Measurements from ENCODE around the gene NIT1. TPM values are rescaled to one million over a fixed set of nuclear protein-coding genes. Genes with fewer than 3 reads are reported as not detected.
"Not testable (repeated sequence)": the region's sequence is repeated elsewhere in the genome, so short reads cannot be mapped to it uniquely, and the experiment has no call there.

The NIT1 gene
- polyA plus RNA-seq, 4 donors: 47.8 to 55.3 (median 52.1) TPM

DNA sequence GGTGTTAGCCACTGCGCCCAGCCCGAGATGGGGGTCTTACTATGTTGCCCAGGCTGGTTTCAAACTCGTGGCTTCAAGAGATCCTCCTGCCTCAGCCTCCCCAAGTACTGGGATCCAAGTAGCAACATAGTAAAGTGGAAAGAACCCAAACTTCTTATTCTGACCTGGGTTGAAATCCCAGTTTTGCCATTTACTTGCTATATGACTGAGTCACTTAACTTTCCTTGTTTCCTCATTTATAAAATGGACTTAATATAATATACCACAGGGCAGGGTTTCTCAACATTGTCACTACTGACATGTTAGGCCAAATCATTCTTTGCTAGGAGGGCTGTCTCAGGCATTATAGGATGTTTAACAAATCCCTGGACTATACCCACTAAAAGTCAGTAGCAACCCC is 6.8 kb upstream of the NIT1 start:
- DNase-seq (ENCODE audit: low read depth in 4 of 4, low spot score in 3 of 4): no peak

DNA sequence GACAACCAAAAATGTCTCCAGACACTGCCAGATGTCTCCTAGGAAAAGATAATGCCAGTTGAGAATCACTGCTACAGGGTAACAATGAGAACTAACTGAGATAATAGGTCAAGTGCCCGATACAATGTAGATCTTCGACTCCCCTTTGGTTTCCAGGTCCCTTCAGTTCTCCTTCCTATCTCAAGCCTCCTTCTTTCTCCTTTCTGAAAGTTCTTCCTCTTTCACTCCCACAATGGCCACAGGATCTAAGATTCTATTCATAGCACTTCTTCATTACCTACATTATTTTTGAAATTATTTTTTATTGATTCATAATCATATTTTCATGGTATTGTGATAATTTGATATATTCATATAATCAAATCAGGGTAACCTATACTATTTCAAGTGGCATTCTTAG is 6.4 kb upstream of the NIT1 start:
- DNase-seq (ENCODE audit: low read depth in 4 of 4, low spot score in 3 of 4): no peak

DNA sequence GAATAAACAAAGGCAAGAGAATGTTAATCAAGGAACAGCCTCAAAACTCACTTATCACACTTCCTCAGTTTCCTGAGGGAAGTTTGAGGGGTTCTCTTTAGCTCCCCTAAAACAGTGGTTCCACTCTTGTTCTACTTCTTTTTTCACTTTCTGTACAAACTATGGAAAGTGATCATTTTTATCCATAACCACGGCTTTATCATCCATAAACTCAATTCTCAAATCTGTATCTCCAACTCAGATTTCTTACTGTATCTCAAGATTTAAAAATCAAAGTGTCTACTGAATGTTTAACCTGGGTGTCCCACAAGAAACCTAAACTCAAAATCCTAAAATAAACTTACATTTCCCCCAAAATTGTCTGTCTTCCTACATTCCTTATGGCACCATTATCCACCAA is 4.0 kb upstream of the NIT1 start:
- no peak for DNase-seq (ENCODE audit: low read depth in 4 of 4, low spot score in 3 of 4)

DNA sequence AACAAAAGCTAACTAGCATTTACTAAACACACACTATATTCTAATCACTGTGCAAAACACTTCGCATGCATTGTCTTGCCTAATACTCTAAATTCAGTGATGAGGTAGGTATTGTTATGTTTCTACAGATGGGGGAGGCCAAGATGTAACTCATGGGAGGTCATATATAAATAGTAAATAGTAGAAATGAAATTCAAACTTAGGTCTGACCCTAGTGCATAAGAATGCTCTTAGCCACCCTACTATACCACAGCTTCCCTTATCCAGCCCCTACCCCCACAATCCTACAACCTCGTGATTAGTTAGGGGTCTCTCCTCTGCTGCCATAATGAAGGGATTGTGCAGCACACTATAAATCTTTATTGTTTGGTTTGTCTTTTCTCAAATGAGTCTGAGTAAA is 3.3 kb upstream of the NIT1 start:
- no peak for DNase-seq (ENCODE audit: low read depth in 4 of 4, low spot score in 3 of 4)

DNA sequence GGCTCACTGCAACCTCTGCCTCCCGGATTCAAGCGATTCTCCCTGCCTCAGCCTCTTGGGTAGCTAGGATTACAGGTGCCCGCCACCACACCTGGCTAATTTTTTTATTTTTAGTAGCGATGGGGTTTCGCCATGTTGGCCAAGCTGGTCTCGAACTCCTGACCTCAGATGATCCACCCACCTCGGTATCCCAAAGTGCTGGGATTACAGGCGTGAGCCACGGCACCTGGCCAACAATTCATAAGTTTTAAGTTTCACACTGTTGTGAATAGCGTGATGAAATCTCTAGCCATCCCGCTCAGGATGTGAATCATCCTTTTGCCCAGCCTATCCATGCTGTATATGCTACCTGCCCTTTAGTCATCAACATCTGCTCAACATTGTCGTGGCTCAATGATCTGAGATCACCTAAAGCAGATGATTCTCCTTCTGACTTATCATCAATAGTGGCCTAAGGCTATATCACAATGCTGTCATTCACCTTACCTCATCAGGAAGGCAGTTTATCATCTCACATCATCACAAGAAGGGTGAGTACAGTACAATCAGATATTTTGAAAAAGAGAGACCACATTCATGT is 2.7 kb upstream of the NIT1 start:
- DNase-seq (ENCODE audit: low read depth in 4 of 4, low spot score in 3 of 4): no peak

DNA sequence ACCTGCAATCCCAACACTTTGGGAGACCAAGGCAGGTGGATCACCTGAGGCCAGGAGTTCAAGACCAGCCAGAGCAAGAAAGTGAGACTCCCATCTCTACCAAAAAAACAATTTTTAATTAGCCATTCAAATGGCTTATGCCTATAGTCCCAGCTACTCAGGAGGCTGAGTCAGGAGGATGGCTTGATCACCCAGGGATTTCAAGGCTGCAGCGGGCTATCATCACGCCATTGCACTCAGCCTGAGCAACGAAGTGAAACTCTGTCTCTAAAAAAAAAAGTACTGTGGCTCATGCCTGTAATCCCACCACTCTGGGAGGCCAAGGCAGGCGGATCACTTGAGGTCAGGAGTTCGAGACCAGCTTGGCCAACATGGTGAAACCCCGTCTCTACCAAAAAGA is 1.9 kb upstream of the NIT1 start:
- DNase-seq (ENCODE audit: low read depth in 4 of 4, low spot score in 3 of 4): not testable (repeated sequence)

DNA sequence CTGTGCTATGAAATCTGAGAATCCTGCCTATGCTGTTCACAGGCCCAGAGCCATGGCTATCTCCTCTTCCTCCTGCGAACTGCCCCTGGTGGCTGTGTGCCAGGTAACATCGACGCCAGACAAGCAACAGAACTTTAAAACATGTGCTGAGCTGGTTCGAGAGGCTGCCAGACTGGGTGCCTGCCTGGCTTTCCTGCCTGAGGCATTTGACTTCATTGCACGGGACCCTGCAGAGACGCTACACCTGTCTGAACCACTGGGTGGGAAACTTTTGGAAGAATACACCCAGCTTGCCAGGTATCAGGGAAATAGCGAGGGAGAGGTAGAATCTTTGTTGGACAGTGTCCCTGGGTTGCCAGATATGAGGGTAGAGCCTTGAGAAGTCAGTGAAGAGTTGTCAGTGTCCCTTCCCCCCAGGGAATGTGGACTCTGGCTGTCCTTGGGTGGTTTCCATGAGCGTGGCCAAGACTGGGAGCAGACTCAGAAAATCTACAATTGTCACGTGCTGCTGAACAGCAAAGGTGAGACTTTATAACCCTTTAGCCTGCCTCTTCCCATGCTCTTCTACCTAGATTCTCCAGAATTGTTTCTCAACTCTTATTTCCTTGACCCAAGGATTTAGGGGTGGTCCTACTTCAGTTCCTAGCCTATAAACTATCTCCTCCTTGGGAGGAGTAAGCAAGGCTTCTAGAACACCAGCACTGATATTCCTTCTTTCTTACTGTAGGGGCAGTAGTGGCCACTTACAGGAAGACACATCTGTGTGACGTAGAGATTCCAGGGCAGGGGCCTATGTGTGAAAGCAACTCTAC is 1.4 kb downstream of the NIT1 start:
- no peak for DNase-seq (ENCODE audit: low read depth in 4 of 4, low spot score in 3 of 4)

DNA sequence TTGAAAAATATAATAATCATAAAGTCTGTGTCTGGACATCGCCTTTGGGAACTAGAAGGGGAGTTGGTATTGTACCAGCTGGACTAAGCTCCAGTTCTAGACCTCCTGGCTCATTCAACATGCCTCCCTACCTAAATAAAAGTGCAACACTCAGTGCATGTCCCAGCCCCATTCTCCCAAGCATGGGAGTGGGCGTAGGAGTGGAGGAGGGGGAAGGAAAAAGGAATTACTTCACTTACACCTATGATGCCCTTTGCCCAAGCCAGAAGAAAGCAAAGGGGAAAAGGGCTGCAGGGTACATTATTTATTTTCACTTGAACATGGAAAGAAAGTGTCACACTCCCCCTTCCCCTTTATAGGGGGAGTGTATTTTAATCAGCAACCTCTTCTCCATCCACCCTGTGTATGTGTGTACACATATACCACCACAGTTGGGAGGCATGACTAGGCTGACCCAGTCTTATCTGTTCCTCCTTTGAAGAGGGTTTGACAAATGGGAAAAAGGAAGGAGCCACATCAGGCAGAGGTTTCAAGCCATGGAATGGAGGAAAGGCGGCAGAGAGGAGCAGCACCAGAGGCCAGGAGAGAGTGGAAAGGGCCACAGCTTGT is 3.2 kb downstream of the NIT1 start:
- no peak for DNase-seq (ENCODE audit: low read depth in 4 of 4, low spot score in 3 of 4)

DNA sequence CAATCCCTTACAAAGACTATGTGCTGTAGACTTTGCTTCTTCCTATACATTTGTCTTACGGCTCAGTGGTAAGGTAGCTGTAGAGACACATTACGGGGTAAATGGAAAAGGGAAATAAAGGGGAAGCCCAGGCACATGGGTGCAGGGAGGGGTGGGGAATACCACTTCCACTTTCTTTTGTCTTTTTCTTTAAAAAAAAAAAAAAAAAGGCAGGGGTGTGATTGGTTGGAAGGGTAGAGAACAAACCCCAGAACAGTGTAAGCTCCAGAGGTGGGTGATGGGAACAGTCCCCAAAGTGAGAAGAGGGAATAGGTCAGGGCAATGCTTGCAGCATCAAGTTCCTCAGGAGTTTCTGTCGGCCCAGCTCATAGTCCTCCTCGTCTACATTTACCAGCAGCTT is 3.9 kb downstream of the NIT1 start:
- DNase-seq (ENCODE audit: low read depth in 4 of 4, low spot score in 3 of 4): no peak

DNA sequence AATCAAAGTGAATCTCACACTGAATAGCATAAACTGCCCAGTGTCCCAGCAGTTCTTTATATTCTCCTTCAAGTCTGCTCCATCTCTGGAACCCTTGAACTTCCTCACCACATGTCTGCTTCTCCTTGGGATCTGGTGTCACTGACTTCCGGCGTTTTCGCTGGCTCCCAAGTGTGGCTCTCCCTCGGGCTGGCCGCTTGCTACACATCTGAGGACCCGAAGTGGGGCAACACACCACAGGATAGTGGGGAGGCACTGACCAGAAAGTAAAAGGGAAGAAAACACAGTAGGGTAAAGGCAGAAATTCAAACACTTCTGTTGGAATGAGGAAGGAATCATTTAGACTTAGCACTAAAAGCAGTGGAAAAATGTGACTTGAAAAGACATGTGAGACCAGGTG is 5.1 kb downstream of the NIT1 start:
- DNase-seq (ENCODE audit: low read depth in 4 of 4, low spot score in 3 of 4): no peak

DNA sequence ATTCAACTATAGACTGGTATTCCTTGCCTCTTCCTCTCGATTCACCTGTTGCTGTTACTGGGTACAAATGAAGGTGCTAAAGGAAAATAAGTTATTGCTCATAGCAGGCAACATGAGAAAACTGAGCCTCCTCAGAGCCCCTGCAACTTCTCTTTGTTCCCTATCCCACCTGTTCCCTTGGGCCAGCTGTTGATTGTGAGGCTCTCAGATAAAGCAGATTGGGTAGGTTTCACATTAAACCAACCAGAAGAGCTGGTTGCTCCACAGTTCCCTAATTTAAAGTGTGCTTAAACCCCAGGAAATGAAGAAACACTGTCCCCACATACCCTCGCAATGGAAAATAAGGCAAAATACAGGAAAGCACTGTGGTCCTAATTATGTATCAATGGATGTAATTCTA is 9.7 kb downstream of the NIT1 start:
- no peak for DNase-seq (ENCODE audit: low read depth in 4 of 4, low spot score in 3 of 4)

DNA sequence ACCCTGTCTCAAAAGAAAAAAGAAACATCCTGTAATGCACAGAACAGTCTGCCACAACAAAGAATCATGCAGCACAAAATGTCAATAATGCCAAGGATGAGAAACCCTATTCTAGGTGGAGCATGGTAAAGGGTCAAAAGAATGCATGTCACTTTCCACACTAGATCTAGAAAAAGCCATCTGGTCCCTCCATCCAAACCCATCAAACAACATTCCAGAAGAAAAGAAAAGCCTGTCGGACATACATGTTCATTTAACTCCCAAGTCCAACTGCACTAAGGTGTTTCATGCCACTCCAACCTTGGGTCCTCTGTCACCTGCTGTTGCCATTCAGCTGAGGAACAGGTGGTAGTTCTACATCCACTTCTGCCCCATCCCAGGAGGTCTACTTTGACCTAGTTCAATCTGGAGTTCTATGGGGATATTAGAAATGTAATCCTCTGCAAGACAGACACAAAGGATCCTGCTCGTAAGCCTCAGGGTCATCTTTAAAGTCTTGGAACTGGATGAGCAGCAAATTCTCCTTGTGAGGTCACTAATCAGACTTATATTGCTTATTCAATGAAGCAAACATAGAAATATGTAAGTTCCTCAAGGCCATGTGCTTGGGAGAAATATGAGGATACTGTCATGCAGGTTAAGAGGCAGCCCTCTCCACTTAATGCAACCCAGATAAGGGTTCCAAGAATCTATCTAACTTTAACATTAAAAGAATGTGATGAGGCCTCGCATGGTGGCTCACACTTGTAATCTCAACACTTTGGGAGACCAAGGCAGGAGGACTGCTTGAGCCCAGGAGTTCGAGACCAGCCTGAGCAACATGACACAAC is 10.9 kb downstream of the NIT1 start:
- DNase-seq (ENCODE audit: low read depth in 4 of 4, low spot score in 3 of 4): no peak

DNA sequence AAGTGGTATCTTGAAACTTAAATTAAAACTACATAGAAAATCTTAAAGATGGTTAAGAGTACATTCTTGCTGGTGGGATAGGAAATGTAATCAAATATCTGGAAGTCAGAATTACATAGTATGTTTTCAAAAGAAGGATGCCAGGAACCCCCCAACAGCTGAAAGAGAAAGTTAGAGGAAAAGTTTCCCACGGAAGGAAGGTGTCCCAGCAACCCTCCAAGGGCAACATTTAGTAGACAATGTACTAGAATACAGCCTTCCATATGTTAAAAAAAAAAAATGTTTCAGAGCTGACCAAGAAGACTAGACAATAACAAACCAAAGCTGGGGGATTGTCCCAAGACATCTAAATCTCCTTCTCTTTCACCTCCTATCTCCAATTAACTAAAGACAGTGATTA is 12.4 kb downstream of the NIT1 start:
- DNase-seq (ENCODE audit: low read depth in 4 of 4, low spot score in 3 of 4): no peak

DNA sequence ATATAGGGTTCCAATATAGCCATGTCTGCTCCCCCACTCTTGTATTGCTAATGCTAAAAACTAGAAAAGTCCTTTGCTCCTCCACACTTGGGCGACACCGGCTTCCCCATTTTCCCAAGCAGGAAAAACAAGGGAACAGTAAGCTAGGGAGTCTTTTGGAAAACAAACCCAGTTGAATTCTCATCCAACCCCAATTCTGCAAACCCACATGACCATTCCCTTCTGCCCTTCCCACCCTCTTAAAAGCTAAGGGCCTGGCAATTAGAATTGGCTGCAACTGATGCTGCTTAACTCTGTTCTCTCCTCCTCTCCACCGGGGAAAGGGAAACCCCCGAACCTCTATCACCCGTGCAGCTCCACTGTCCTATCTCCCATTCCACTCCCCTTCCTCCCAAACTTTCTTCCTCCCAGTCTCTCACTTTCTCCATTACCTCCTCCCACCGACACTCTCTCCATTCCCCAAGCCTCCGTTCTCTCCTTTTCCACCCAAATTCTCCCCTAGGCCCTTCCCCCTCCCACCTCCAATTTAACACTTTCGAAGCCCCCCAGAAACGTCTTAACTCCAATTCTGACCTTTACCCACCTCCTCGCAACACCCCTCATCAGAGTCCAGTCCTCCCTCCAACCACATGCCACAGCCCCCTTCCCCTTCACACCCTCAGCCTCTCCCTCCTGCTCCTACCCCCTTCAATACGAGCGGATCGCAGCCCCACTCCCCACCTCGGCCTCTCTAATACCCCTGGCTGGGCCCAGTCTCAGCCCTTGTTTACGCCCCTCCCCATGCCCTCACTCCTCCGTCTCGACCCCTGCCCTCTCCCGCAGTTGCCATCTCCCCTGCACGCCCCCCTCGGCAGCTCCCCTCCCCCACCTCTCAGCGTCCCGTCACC is 13.9 kb downstream of the NIT1 start:
- DNase-seq (ENCODE audit: low read depth in 4 of 4, low spot score in 3 of 4): no peak

DNA sequence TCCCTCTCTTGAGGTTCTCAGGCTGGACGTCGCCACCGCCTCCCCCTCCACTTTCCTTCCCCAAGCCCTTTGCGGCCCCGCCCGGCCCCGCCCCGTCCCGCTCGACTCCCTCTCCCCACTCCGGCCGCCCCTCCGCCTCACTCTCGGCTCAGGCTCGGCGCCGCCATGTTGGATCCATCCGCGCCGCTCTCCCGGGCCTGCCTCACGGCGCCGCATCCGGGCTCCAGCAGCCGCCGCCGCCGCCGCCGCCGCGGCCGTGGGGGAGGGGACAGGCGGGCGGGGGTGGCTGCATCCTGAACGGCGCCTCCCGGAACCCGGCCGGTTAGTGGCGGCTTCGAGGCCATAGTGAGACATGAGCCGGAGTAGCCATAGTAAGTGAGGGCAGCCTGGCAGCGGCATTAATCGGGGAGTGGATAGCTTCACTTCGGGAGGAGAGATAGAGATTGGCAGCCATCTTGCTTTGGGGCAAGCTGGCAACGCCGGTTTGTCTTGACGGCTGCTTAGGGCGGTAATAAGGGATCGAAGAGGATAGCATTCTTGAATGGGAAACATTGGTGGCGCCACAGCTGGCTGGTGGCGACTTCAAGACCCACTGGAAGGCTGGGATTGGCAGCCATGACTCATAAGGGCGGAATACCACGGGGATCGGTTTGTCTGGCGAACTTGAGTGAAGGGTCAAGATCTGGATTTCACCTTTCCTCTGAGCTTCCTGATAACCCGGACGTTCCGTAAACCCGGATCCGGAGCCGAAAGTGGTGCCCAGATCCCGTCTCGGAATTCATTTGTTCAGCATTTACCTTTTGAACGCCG is 14.7 kb downstream of the NIT1 start, which contains the start of gene DEDD:
Gene DEDD (minus strand): TSS at position 258 of the 810 bp plus-strand sequence. CDS start 8,205 bp downstream, outside the sequence.
- DNase-seq (ENCODE audit: low read depth in 4 of 4, low spot score in 3 of 4): peak; percentile 83 to 91 (median 86)

DNA sequence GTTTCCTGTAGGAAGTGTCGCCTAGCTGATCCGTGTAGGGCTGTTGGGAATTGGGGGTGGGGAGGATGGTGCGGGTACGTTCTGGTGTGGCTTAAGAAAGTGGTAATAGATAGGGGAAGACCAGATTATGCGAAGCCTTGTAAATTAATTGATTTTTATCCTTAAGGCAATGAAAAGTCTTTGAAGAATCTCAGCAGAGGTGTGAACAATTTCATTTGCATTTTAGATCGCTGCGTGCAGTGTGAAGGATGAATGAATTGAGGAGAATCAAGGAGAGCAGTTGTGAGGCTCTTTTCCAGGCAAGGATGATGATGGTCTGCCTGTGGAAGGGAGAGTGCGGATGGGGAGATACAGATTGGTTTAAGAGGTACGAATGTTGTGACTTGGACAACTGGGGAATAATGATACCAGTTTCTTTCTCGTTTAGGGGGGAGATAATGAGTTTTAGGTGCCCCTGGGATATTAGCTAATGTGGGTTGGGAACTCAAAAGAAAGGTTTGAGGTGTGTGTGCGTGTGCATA is 15.4 kb downstream of the NIT1 start:
- DNase-seq (ENCODE audit: low read depth in 4 of 4, low spot score in 3 of 4): no peak

DNA sequence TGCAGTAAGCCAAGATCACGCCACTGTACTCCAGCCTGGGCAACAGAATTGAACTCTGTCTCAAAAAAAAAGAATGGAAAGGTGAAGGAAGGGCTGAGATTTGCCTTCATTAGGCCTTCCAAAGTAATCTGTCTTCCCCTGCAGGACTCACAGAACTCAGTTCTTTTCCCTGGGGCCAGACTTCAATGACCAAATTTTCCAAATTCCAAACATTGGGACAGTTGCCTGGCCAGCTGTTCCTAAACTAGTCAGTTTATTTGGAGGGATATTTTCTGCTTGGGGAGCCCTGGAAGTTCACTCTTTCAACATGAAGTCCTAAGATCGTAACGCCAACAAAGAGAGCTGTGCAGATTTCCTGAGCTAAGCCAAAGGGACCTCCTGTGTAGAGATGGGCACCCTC is 20.0 kb downstream of the NIT1 start:
- no peak for DNase-seq (ENCODE audit: low read depth in 4 of 4, low spot score in 3 of 4)

DNA sequence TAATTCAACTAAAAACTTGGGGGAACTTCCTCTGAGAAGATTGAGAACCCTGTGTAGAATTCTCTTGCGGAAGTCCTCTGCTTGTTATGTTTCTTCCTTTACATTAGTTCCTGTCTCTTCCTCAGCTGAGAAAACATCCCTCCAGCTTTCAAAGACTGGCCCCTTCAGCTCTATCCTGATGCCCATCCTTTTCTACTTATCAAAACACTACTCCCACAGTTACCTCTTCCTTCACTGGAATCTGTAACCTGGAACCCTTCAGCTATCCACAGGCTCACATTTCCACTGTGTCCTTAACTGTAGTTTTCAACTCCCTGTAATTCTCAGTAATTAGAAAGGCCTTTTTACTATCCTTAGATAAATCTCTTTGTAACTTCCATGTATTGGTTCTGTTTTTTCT is 20.5 kb downstream of the NIT1 start:
- DNase-seq (ENCODE audit: low read depth in 4 of 4, low spot score in 3 of 4): no peak

DNA sequence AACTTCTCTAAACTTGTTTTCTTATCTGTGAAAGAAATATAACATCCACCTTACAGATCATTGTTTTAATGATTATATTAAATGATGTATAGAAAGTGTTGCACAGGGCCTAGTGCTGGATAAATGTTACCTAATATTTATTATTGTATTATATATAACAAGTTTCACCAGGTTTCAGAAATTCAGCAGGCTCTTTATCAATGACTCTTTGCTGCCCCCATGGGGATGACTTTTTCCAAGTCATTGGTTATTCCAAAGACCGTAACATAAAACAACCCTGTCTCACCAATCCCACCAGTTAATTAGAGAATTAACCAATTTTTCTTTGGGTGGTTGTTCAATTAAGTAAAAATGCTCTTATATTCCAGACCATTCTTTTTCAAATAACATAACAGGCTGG is 21.9 kb downstream of the NIT1 start:
- DNase-seq (ENCODE audit: low read depth in 4 of 4, low spot score in 3 of 4): no peak

Data from right renal pelvis (tissue), 4 donors.